ENCODE data around the gene ONECUT3.

GRCh38 chr19:1765904-1766799 is 12.8 kb downstream of the ONECUT3 start:
- TF ChIP-seq POLR2A (IDR thresholded peaks at IDR 0.05) (no peak), CTCF (IDR thresholded peaks at IDR 0.05) (no peak)

Data from adrenal gland (tissue), 5 donors.